Measurements from ENCODE around the gene PSPN.
"Not testable (repeated sequence)": the region's sequence is repeated elsewhere in the genome, so short reads cannot be mapped to it uniquely, and the experiment has no call there.

PSPN gene

DNA sequence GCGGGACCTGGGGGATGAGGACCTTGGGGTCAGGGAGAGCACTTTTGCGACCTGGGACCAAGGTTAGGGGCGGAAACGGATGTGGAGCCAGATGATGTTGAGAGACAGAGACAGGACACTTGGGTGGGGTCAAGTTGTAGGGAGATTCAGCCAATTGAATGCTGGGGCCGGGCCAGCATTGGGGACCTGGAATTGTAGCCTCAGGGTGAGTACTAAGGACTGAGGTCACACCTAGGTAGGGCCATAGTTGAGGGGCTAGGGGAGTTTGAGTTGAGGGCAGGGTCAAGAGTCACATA lies 2.0 kb downstream of the PSPN start:
- in situ Hi-C loops (cut with MboI; ENCODE audit: low sequenced_read_pairs), result no loop called here

DNA sequence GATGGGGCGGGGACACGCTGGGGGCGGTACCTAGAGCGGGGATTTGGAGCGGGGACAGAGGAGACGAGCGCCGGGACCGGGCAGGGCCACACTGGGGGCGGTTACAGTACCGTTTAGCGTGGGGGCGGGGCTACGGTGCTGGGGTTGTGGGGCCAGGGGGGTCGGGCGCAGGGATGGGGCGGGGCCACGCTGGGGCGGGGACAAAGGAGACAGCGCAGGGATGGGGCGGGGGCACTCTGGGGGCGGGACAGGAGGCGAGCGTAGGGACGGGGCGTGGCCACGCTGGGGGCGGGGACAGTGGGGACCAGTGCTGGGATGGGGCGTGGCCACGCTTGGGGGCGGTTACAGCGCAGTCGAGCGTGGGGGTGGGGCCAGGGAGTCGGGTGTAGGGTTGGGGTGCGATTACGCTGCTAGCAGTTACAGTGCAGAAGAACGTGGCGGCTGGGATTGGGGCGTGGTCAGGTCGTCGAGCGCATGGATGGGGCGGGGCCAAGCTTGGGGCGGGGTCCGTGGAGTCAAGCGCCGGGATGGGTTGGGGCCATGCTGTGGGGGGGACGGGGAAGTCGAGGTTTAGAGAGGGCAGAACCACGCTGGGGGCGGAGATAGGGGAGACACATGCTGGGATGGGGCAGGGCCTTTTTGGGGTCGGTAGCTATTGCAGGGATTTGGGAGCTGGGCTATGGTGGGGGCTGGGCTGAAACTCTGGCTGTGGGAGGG lies 2.5 kb downstream of the PSPN start:
- in situ Hi-C loops (cut with MboI; ENCODE audit: low sequenced_read_pairs), result no loop called here

DNA sequence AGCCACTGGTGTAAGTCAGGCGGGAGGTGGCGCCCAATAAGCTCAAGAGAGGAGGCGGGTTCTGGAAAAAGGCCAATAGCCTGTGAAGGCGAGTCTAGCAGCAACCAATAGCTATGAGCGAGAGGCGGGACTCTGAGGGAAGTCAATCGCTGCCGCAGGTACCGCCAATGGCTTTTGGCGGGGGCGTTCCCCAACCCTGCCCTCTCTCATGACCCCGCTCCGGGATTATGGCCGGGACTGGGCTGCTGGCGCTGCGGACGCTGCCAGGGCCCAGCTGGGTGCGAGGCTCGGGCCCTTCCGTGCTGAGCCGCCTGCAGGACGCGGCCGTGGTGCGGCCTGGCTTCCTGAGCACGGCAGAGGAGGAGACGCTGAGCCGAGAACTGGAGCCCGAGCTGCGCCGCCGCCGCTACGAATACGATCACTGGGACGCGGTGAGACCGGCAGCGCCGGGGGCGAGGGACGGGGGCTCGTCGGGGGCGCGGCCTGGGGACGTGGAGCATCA lies 3.1 kb downstream of the PSPN start, which contains the start of gene ALKBH7:
TSS of gene ALKBH7 (plus strand) at position 201 of the 502 bp plus-strand sequence. CDS start at position 228, 27 bp downstream.
- in situ Hi-C loops (cut with MboI; ENCODE audit: low sequenced_read_pairs), result no loop called here

DNA sequence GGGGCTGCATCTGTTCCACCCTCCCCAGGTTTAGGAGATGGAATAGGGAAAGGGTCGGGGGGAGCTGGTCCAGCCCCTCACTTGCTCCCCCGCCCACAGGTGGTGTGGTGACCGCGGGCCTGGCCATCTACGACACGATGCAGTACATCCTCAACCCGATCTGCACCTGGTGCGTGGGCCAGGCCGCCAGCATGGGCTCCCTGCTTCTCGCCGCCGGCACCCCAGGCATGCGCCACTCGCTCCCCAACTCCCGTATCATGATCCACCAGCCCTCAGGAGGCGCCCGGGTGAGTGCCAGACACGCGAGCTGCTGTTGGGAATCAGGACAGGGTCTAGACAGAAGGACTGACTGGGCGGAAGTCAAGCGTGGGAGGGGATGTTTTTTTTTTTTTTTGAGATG lies 11.4 kb downstream of the PSPN start:
- in situ Hi-C loops (cut with MboI; ENCODE audit: low sequenced_read_pairs), result no loop called here

DNA sequence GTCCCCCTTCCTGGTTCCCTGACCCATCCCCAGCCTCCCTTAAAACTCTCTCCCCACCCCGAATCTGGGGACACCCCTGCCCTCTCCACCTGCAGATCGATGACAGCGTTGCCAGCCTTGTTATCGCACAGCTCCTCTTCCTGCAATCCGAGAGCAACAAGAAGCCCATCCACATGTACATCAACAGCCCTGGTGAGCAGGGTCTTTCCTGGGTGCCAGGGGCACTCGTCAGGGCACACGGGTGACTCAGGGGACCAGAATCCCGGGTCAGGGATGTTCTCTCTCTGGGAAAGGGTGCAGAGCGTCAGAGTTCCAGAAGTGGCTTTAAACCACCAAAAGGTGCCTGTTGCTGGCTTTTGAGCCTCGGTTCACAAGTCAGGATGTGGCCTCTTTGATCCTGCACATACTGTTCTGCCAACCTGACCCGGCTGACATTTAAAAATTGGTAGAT lies 13.4 kb downstream of the PSPN start:
- in situ Hi-C loops (cut with MboI; ENCODE audit: low sequenced_read_pairs), result no loop called here

DNA sequence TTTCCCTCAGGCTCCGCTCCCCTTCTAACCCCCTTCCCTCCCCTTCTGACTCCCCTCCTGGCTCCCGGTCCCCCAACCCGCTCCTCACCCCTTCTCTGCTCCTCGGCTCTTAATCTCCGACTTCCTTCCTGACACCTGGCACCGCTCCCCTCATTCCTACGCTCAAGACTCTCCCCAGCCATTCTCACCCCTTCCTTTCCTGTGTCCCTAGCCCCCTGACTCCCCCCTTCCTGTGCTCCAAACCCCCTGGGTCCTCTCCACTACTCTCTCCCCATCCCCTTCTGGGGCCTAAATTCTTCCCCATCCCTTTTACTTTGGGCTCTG lies 13.7 kb downstream of the PSPN start:
- in situ Hi-C loops (cut with MboI; ENCODE audit: low sequenced_read_pairs), result no loop called here

DNA sequence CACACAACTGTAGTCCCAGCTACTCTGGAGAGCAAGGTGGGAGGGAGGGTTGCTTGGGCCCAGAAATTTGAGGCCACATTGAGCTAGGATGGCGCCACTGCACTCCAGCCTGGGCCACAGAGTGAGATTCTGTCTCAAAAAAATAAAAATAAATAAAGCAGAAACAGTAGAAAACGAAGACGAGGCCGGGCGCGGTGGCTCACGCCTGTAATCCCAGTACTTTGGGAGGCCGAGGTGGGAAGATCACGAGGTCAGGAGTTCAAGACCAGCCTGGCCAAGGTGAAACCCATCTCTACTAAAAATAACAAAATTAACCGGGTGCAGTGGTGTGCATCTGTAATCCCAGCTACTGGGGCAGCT lies 14.9 kb downstream of the PSPN start:
- in situ Hi-C loops (cut with MboI; ENCODE audit: low sequenced_read_pairs), result not testable (repeated sequence)

DNA sequence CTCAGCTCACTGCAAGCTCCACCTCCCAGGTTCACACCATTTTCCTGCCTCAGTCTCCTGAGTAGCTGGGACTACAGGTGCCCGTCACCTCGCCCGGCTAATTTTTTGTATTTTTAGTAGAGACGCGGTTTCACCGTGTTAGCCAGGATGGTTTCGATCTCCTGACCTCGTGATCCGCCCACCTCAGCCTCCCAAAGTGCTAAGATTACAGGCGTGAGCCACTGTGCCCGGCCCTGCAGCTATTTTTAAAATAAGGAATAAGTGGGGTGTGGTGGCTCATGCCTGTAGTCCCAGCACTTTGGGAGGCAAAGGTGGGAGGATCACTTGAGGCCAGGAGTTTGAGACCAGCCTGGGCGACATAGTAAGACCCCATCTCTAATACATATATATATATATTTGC lies 15.3 kb downstream of the PSPN start:
- in situ Hi-C loops (cut with MboI; ENCODE audit: low sequenced_read_pairs), result not testable (repeated sequence)

DNA sequence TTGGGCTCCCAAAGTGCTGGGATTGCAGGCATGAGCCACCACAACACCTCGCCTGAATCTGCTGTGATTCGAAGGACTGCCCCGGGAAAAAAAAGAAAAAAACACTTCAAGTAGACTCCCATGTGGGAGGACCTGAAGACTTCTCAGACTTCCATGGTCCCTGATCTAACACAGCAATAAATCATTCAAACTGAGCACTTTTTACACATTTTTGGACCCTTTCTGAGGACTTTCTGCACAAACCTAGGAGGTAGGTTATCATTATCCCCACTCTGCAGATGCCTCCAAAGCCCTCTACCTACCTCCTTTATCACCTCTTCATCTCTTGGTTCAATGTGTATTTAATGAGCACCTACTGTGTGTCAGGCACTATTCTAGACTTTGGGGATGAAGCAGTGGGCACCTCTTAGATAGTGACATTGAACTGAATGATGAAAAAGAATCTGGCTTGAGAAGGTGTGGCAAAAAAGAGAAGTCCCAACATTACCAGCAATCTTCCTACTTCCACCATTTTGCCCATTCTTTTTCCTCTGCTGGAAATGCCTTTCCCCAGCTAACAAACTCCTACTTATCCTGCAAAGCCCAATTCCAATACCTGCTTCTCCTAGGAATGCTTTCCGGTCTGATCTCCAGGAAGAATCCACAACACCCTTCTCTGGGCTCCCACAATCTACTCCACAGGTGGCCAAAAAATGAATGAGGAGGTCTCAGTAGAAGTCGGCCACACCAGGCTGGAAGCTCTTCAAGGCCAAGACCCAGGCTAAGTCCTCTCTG lies 16.0 kb downstream of the PSPN start:
- in situ Hi-C loops (cut with MboI; ENCODE audit: low sequenced_read_pairs), result no loop called here

DNA sequence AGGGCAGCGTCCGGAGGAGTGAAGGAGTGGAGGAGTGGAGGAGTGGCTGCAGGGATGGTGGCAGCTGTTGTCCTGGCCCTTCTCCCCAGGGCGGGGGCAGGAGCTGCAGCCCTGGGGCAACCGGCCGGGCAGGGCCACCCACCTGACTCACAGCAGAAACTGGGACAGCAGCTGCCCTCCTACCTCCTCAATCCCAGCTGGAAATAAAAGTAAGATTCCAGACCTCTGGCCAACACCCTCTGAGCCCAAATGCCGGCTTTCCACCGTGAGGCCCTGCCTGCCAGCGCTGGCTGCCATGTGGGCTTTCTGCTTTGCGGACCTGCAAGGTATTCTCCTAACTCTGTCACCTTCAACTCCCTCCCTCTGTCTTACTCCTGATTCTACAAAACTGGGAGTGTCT lies 17.7 kb downstream of the PSPN start:
- in situ Hi-C loops (cut with MboI; ENCODE audit: low sequenced_read_pairs), result no loop called here

DNA sequence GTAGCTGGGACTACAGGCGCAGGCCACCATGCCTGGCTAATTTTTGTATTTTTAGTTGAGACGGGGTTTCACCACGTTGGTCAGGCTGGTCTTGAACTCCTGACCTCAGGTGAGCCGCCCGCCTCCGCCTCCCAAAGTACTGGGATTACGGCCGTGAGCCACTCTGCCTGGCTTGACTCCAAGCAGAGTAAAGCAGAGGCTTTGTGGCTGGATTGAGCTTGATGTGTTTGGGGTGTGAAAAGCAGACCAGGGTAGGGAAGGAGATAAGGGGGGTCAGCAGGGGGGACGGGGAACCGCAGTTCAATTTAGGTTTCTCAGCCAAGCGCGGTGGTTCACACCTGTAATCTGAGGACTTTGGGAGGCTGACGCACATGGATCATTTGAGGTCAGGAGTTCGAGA lies 18.6 kb downstream of the PSPN start:
- in situ Hi-C loops (cut with MboI; ENCODE audit: low sequenced_read_pairs), result no loop called here

DNA sequence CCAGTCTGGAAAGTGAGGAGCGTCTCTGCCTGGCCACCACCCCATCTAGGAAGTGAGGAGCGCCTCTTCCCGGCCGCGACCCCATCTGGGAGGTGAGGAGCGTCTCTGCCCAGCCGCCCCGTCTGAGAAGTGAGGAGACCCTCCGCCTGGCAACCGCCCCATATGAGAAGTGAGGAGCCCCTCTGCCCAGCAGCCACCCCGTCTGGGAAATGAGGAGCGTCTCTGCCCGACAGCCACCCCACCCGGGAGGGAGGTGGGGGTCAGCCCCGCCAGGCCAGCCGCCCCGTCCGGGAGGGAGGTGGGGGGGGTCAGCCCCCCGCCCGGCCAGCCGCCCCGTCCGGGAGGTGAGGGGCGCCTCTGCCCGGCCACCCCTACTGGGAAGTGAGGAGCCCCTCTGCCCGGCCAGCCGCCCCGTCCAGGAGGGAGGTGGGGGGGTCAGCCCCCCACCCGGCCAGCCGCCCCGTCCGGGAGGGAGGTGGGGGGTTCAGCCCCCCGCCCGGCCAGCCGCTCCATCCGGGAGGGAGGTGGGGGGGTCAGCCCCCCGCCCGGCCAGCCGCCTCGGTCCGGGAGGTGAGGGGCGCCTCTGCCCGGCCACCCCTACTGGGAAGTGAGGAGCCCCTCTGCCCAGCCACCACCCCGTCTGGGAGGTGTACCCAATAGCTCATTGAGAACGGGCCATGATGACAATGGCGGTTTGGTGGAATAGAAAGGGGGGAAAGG lies 20.3 kb downstream of the PSPN start:
- in situ Hi-C loops (cut with MboI; ENCODE audit: low sequenced_read_pairs), result not testable (repeated sequence)

DNA sequence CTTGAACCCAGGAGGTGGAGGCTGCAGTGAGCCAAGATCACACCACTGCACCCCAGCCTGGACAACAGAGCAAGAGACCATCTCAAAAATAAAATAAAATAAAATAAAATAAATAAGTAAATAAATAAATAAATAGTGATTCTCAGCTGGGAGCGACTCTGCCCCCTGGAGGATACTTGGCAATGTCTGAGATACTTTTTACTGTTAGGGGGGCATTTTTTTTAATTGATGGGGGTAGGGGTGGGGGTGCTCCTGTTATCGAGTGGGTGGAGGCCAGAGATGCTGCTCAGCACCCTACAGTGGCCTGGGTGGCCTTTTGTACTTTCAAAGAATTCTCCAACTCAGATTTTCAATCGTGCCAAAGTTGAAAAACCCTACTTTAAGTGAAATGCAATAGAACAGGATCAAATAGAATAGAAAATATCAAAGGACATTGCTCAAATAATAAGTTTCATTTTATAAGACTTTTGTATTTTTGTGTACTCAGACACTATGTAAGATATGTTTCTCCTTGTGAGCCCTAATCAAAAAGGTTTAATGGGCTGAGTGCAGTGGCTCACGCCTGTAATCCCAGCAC lies 21.5 kb downstream of the PSPN start:
- in situ Hi-C loops (cut with MboI; ENCODE audit: low sequenced_read_pairs), result no loop called here

DNA sequence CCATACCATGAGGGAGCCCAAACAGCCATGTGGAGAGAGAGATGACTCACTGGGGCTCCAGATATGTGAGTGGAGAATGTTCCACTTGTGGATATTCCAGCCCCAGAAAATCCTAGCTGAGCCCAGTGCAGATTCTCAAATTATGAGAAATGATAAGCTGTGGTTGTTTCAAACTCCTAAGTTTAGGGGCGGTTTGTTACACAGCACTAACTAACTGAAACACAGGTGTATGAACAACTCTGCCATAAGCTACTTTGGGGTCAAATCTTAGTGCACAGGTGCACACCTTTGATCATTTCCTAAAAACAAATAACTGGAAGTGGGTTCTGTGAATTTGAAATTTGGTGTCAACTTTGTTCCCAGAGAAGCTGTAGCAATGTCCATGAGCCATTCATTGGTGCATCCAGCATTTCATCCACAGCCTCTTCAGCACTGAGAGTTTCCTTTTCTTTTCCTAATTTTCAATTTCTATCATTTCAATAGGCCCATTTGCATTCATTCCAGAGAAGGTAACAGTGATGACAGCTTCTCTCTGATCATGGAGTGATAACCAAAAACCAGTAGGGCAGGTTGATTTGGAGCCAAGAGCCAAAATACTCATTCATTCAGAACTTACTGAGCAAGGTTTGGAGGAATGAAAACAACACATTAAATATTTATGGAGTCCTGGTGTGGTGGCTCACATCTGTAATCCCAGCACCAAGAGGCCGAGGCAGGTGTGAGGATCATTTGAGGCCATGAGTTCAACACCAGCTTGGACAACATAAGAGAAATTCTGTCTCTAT lies 23.2 kb downstream of the PSPN start:
- in situ Hi-C loops (cut with MboI; ENCODE audit: low sequenced_read_pairs), result no loop called here

DNA sequence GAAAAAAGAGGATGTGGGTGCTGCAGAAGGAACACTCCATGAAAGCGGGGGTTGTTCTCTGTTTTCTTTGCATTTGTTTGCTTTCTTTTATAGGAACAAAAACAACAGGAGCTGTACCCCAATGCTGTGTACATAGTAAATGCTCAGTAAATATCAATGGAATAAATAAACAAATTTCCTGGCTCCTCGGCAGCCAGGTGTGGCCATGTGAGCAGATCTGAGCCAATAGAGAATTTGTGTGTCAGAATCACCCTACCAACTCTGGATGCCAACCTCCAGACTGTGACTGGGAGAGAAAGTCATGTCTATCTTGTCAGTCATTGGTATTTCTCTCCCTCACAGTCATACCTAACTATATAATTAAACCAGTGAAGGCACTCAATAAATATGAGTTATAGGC lies 25.0 kb downstream of the PSPN start:
- in situ Hi-C loops (cut with MboI; ENCODE audit: low sequenced_read_pairs), result no loop called here

DNA sequence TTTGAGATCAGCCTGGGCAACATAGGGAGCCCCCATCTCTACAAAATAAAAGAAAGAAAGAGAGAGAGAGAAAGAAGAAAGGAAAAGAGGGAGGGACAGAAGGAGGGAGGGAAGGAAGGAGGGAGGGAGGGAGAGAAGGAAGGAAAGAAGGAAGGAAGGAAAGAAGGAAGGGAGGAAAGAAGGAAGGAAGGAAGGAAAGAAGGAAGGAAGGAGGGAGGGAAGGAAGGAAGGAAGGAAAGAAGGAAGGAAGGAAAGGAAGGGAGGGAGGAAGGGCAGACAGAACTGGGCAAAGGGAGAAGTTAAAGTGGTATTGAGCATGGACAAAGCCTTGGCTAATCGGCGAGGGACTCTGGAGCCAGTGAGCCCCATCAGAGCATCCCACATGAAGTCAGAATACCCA lies 26.5 kb downstream of the PSPN start:
- in situ Hi-C loops (cut with MboI; ENCODE audit: low sequenced_read_pairs), result not testable (repeated sequence)

DNA sequence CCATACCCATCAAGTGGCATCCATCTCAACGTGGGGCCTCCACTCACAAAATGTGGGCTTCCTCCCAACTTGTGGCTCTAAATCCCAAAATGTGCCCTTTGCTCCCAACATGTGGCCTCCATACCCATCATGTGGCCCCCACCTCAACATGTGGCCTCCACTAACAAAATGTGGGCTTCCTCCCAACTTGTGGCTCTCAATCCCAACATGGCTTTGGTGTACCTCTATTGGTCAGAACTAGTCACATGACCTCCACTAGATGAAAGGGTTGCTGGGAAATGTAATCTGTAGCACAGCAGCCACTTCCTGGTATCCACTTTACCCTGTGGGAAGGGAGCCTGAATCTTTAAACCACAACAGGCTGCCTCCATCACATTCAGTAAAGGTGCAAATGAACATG lies 32.3 kb downstream of the PSPN start:
- in situ Hi-C loops (cut with MboI; ENCODE audit: low sequenced_read_pairs), result no loop called here

DNA sequence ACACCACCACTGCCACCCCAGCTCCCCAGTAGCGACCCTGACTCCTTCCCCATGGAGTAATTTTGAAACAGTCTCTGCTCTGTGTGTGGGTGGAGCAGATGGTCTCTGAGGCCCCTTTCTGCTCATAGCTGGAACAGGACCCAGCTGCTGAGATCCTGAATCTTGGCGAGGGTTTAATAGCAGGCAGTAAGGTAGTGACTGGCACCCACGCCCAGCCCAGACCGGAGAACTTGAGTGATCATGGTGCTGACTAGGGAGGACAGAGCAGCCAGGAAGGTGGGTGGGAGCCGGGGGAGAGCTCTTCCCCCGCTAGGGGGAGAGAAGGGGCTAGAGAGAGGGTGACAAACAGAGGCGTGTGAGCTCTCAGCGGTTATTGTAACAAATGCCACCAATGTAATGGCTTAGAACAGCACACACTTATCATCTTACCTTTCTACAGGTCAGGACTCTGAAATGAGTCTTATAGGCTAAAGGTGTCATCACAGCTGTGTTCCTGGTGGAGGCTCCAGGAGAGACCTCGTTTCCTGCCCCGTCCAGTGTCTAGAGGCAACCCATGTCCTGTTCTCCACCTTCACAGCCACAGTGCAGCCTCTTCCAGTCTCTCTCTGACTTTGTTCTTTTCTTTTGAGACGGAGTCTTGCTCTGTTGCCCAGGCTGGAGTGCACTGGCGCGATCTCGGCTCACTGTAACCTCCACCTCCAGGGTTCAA lies 35.1 kb downstream of the PSPN start:
- in situ Hi-C loops (cut with MboI; ENCODE audit: low sequenced_read_pairs), result no loop called here

DNA sequence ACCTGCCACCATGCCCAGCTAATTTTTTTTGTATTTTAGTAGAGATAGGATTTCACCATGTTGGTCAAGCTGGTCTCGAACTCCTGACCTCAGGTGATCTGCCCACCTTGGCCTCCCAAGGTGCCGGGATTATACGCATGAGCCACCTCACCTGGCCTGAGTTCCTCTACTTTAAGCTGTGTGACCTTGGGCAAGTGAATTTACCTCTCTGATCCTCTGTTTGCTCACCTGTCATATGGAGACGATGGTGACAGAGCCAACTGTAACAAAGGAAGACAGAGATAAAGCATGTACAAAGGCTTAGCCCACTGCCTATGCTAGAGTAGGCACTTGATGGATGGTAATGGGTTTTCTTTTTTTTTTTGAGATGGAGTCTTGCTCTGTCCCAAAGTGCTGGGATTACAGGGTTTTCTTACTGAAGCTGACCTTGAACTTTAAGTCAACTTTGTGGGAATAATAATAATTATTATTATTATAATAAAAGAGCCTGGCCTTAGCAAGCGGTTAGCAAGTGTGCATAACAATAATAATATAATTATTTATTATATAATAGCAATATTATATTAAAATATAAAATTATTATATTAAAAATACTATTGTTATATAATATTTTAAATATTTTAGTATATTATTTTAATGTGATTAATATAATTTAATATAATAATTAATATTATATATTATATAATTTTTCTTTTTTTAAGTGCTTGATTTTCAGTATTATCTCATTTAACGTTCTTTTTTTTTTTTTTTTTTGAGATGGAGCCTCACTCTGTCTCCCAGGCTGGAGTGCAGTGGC lies 41.0 kb downstream of the PSPN start:
- in situ Hi-C loops (cut with MboI; ENCODE audit: low sequenced_read_pairs), result no loop called here
